Measurements from ENCODE around the gene NOS1AP. TPM values are rescaled to one million over a fixed set of nuclear protein-coding genes. Genes with fewer than 3 reads are reported as not detected.

NOS1AP gene
- total and polyA plus RNA-seq, 2 donors (not counting 3 experiments of a cell fraction or from before 2014, with no cell fraction given) = 1.3 to 5.4 TPM

GRCh38 chr1:162029157-162029556 lies 40.3 kb upstream of the NOS1AP start:
- dilution Hi-C loops (cut with MboI; ENCODE audit: extremely low pct_ligation_motif_present, low sequenced_read_pairs) = no loop called here
- ChIA-PET CTCF (interaction anchor here (0.6 to 1.1 kb wide), 4 partner anchors 8 to 237 kb away, joined by 3 to 5 read pairs (median 3); no protein-coding TSS in a partner anchor), POLR2A (no interaction called here)
- intact Hi-C loops (cut with micrococcal nuclease) = no loop called here
- FAIRE-seq (no peak), DNase-seq (ENCODE audit: low read depth, low spot score) (peak; percentile 43)
- H4K20me1 ChIP-seq (replicated peaks; ENCODE audit: control insufficient read depth, extremely low read depth, insufficient read depth, low read length) = no peaks in the 10 kb centered on the region
- H3K79me2 ChIP-seq (ENCODE audit: control insufficient read depth, insufficient read depth, low read length) = no peaks in the 10 kb centered on the region
- peaks cover 4% of the 10 kb centered on the region for H3K4me1 ChIP-seq (ENCODE audit: control insufficient read depth, extremely low read depth, insufficient read depth, low read length)
- no peak overlapping the region for H3K9ac ChIP-seq (replicated peaks; ENCODE audit: extremely low read depth, insufficient read depth, low read length)
- no peak overlapping the region for H3K27ac ChIP-seq (ENCODE audit: insufficient read depth, low read depth, low read length)
- no TSS peak for BruUV-seq (replicated peaks)
- no peaks in the 10 kb centered on the region for H3K9me3 ChIP-seq (replicated peaks; ENCODE audit: control insufficient read depth, insufficient read depth, low read length)
- no peak overlapping the region for H3K4me2 ChIP-seq (ENCODE audit: insufficient read depth, low read length)
- H3K36me3 ChIP-seq (ENCODE audit: control insufficient read depth in 2 of 2, extremely low read depth in 1 of 2, insufficient read depth in 2 of 2, low read length in 2 of 2) = no peaks in the 10 kb centered on the region
- TF ChIP-seq FOS (IDR thresholded peaks at IDR 0.05; ENCODE audit: borderline replicate concordance, insufficient read depth, low read length) = no peak
- no peak for TF ChIP-seq JUN (IDR thresholded peaks at IDR 0.05; ENCODE audit: borderline replicate concordance, insufficient read depth, insufficient read length, low read depth)
- TF ChIP-seq MAX (IDR thresholded peaks at IDR 0.05; ENCODE audit: insufficient read depth, insufficient read length) = no peak
- no peak for TF ChIP-seq GATA2 (IDR thresholded peaks at IDR 0.05; ENCODE audit: insufficient read depth, insufficient read length, low read depth, low read length)
- no peak for TF ChIP-seq EZH2 (IDR thresholded peaks at IDR 0.05; ENCODE audit: borderline replicate concordance, low read depth, low read length, severe bottlenecking)
- no peak for TF ChIP-seq POLR2AphosphoS5 (IDR thresholded peaks at IDR 0.05; ENCODE audit: insufficient read depth, low read depth, low read length)
- TF ChIP-seq CTCF (IDR thresholded peaks at IDR 0.05; ENCODE audit: extremely low read depth in 1 of 2, insufficient read depth in 1 of 2, low read depth in 1 of 2, low read length in 2 of 2) = no peak
- no peak for TF ChIP-seq MYC (IDR thresholded peaks at IDR 0.05; ENCODE audit: low read depth, low read length)
- no peak for TF ChIP-seq POLR2A (IDR thresholded peaks at IDR 0.05; ENCODE audit: low read depth, low read length)
- peaks cover 3 to 4% of the 10 kb centered on the region in 2 experiments for H3K27me3 ChIP-seq (ENCODE audit: control insufficient read depth in 2 of 2, insufficient read depth in 2 of 2, low read length in 2 of 2)
- H2AFZ ChIP-seq (ENCODE audit: low read depth, low read length) = no peak overlapping the region
- H3K9me1 ChIP-seq (replicated peaks; ENCODE audit: control insufficient read depth, extremely low read depth, insufficient read depth, low read length) = no peaks in the 10 kb centered on the region
- H3K4me3 ChIP-seq (replicated peaks in 1 of 3; ENCODE audit: insufficient read depth in 1 of 3, low read depth in 1 of 3, low read length in 3 of 3) = no peak overlapping the region
